ENCODE results near the gene VEGFD.
"Not testable (repeated sequence)": the region's sequence is repeated elsewhere in the genome, so short reads cannot be mapped to it uniquely, and the experiment has no call there.

The VEGFD gene

DNA sequence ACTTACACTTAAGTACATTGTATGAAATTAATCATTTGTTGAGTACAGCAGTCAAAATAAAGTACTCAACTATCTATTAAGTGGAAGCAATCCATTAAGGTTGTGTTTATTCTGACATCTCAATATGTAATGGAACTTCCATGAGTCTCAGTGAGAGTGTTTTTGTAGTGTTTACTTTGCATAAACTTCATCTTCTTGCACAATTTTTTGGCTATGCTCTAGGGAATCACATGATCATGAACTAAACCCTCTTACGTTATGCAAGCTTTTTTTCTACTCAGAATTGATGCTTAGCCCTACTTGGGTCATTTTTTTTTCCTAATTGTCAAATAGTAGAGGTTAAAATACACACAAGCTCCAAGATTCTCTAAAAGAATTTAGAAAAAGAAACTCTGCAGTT lies 27.8 kb downstream of the VEGFD start:
- no peak for DNase-seq

DNA sequence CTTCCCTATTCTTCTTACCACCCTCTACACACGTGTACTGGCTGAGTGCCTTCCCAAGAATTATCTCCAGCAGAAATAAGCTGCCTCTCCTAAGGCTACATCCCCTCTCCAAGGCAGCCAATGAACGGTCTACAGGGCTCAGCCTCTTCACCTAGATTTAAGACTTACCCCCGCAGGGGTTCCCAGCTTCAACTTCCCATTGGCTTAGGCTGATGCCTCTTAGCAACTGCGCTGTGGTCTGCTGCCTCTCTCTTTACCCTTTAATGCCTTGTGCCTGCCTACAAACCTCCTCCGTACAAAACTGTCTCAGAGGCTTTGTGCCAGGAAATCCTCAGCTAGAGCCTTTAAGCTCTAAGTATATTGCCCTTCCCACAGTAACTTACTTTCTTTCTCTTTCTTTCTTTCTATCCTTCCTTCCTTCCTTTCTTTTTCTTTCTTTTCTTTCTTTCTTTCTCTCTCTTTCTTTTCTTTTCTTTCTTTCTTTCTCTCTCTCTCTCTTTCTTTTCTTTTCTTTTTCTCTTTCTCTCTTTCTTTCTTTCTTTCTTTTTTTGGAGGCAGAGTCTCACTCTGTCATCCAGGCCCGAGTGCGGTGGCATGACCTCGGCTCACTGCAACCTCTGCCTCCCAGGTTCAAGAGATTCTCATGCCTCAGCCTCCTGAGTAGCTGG lies 33.8 kb downstream of the VEGFD start:
- no peak for DNase-seq

DNA sequence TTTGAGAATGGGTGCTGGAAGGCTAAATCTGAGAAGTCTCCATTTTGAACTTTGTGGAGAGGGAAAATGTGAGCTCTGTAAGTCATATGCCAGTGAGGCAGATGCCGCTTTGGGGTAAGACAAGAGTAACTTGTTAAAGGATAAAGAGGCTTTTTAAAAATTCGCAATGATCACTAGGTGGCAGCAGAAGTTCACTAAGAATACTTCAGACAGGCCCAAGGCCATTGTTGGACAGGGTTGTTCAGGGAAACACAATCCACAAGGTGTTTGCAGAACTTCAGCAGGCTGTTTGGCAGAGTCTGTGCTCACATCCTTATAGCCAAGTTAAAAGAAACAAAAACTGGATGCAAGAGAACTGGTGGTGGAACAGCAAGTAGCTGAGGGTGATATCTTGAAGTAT lies 35.2 kb downstream of the VEGFD start:
- peak in 1 of 2 donors; percentile 36 for DNase-seq

DNA sequence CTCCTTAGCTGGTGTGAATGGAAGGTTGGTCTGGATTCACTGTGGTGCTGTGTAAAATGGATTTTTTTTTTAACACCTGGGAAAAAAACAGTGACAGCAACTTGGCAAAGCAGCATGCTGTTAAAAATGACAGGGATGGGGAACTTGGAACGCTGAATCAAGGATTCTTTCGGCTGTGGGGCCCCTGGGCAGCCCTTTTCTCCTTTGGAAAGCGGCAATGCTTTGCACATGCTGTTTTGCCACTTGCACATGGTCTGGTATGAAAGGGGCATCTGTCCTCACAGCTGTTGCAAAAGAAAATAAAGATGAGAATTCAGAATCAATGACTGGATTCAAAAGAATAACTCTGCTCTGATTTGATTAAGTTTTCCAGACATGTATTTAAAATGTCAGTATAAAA lies 38.2 kb downstream of the VEGFD start:
- DNase-seq = no peak

DNA sequence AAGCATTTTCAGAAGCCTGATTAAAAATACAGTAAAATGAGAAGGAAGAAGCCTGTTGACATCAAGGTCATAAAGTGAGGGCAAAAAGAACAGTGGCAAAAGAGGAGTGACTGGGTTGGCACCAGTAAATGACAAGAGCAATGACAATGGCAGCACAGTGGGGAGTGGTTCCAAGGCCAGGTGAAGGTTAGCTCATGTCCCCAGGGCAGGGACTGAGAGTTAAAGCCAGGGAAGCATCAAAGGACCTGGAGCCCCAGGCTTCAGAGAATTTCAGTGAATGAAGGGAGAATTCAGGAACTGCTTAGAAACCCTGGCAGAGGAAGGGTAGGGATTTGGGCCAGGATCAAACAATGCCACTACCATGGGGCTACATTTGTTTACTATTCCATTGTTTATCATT lies 40.1 kb downstream of the VEGFD start:
- no peak for DNase-seq

DNA sequence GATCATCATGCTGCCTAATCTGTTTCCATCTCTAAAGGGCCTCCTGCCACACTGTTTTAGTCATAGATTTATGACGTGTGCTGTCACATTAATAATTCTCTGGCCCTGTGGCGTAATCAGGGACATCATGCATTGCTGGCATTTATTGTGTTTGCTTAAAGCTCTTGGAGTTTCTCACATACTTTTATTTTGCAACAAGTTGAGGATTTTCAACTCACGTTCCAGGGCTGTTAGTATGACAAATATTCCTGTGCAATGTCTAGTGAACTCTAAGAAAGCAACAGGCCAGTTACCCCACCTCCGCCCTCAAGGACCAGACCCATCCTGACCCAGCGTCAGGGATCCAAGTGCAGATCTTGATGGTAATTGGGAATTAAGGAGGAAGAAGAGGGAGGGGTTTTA lies 41.1 kb downstream of the VEGFD start:
- no peak for DNase-seq

DNA sequence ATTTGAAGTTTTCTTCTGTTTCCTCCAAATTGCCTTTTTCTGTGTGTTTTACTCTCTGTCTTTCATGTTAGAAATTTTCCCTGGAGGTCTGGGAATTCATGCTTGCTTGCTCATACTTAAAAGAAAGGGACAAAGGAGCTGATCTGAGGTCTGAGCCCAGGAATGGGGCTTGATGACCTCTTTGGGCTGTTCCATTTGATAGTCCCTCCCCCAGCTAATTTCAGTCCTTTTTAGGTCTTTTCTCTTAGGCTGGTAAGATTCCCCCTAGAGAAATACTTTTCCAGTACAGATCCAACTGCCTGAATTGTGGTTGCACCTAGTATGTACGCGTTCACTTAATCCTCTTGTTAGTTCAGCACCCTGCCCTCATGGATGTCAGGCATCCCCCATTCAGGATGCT lies 43.3 kb downstream of the VEGFD start:
- no peak for DNase-seq

DNA sequence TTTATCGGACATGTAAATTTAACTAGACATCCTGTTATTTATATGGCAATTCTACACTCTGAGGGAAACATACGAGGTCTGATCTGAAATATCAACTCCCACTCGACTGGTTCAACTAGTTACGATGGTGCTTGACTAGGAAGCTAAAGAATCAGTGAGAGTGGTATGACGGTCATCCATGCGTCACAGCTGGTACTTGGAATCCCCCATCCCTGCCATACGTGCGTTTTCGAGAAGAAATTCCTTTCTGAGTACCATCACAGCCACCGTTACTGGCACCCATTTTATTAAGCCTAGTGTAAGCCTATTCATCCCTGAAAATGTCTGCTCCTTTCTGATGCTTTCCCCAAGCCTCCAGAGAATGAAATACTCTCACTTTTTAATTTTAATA lies 48.2 kb downstream of the VEGFD start:
- peak; percentile 73 to 79 for DNase-seq

DNA sequence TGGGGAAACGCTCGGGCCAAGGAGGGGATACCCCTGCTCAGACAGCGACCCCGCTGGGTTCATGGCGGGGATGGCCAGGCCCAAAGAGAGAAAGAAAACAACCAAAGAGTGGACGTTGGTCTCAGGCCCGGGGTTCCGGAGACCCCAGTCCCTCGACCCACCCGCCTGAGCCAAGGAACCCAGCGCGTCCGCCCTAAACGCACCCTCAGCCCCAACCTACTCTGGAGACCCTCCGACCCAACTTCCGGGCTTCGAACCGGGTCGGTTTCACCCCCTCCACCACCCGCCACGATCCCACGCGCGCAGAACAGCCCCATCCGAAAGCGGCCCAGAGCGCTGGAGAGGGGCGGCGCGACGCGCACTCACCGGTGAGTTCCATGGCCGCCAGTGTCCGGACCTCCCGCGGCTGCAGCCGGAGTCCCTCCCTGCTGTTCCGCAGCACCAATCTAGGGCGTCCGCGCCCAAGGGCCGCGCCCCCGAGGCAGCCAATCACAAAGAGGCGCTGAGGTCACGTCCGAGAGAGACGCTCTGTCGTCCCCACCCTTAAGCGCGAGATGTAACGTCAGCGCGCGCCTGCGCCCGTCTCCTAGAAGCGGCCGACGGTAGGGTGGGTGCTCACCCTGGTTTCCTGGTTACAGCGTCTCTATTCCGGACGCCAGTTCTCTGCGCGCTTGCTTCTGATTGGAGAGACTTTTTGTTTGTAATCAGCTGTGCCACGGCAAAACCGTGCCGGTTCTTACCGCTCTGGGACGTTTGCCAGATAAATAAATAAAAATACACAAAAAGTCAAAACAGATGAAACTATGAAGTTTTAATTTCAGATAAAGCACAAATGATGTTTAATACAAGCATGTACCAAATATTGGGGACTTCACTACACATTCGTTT lies 48.8 kb downstream of the VEGFD start, which contains the start of gene PIGA:
TSS of gene PIGA (minus strand) at position 389 of the 888 bp plus-strand sequence. CDS start 3,593 bp downstream, outside the sequence.
- peak; percentile 94 to 96 for DNase-seq

DNA sequence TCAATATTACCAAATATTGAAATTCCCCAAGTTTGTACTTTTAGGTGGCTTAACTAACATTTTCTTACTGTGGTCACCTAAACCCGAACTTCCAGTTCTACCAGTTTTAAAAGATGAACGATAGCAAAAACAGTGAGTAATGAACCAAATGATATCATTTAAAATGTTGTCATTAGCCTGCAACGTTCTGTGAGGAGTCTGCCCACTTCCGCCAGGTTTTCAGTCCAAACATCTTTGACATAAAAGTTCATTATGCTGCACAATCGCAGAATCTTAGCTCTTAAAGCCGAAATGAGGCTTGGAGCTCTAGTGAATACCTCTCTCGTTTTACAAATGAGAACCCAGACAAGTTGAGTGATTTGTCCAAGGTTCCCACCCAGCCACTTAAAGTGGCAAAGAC lies 49.7 kb downstream of the VEGFD start:
- DNase-seq = peak; percentile 12 to 56

DNA sequence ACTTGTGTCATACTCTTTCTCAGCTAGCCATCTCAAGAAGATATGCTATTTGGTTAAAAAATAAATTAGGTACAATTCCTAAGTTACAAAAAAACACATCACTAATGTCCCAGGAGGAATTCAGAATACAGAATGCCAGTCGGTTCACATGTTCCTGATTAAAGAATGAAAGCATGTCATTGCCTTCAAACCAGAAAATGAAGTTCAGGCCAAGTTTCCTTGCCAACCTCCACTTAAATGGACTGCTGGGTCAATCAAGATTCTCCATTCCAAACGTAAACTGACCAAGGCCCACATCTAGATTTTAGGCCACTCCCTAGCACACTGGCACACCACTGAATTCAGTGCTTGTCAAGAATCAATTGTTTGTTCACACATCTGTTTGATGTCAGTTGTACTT lies 55.4 kb downstream of the VEGFD start:
- no peak for DNase-seq

DNA sequence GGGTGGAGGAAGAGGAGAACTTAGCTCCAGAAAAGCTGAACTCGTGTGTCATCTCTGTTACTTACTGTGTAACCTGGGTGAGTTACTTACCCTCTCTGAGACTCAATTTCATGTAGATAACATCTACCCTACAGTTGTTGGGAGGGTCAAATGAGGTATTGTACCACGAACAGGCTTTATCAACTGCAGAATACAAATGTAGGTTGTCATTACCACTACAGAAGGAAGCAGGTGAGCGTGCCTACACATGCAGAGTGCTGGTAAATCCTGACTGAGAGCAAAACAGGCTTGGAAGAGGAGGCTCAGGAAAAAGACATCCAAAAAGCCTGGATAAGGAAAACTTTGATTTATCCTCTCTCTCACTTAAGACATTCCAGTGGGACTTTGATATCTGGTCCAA lies 56.1 kb downstream of the VEGFD start:
- no peak for DNase-seq

DNA sequence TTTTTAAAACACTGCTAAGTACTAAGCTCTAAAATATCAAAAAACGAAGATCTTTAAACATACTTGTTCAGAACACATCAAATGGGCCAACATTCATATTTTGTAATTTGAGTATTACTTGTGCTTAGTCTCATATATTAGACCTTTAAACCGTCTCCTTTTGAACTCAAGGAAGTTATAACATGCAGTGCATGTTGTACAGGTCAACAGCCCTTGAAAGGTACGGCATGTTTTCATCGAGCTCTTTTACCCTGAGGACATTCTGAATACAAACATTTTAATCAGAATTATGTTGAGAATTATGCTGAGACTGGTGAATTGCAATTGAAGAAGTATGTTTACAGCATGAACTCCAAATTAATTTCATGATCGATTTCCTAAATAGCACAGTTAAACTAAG lies 61.7 kb downstream of the VEGFD start:
- DNase-seq = no peak

DNA sequence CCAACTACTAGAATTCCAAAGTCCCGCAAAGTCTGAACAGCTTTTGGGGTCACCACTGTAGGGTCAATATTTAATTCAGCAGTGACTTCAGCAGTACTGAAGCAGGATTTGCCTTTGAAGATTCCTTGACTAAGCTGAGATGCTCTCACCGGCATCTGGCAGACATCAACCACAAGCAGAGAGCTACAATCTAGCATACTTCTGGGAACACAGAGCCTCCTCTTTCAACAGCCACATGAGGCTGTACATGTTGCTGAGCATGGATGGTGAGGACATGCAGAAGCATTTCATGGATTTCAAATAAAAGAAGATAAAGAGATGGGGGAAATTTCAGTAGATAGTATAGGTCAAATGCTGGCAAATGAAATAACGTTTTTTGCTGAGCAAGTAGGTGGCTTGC lies 62.1 kb downstream of the VEGFD start:
- DNase-seq = no peak

DNA sequence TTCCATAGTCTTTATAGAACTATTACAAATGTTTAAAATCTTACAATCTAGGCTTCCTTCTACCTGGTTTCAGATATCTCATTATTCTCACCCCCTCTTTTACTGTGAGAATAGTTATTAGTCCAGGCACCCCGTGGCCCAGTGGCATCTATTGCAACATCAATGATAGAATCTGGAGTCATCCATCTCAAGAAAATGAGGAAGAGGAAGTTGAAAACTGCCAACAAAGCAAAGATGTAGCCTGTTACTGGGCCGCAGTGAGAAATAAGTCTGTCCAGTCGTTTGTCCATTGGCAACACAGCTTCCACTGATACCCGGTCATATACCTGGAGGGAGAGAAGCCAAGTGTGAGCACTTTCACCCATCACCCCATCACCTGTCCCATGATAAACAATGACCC lies 62.8 kb downstream of the VEGFD start:
- DNase-seq = peak in 1 of 2 donors; percentile 30

DNA sequence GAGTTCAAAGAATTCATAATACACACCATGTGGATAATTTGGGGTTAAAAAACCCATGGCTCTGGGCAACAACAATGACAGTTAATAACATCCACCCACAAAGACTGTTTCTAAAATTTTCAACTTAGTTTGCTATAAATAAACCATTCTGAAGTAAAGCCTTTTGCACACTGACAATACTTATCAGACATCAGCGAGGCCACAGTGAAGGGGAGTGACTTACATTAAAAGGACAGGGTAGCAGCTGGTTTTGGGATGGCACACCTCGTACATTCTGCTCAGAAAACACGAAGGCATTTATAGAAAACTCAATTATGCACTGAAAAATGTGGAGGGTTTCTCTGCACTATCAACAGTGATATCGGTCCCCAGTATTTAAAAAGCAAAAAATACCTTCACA lies 63.9 kb downstream of the VEGFD start:
- DNase-seq = no peak

DNA sequence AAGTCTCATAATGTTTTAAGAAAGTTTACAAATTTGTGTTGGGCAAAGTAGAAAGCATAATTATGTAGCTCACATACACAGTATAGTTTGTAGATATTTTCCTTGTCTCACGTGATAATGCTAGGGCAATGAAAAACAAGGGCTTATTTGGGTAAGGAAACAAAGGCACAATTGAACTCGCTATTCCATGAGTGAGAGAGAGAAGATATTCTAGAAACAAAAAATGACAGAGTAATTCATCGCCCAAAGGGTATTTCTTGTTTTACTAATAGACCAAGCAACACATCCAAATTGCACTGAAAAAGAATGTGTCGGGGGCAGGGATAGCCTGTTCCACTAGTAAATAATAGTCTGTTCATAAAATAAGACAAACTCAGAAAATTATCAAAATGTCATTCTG lies 65.1 kb downstream of the VEGFD start:
- DNase-seq = no peak

DNA sequence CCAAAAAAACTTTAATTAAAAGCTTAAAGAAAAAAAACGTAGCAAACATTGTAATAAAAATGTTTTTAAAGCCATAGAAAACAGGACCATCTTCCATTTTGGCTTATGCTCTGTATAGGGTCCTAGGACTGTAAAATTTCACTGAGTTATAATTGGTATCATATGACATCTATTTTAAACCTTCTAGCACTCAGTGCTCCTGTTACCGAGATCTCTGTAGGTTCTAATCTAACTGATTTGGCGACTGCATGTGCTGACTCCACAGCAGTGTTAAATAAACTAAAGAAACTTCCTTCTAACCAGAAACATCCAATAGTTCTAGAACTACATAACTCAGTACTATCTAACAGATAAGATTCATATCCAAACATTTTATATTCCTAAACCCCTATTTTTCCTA lies 68.7 kb downstream of the VEGFD start, which contains the start of gene ASB11:
TSS of gene ASB11 (minus strand) at position 132 of the 400 bp plus-strand sequence. CDS start at position 97, 35 bp downstream.
- no peak for DNase-seq

DNA sequence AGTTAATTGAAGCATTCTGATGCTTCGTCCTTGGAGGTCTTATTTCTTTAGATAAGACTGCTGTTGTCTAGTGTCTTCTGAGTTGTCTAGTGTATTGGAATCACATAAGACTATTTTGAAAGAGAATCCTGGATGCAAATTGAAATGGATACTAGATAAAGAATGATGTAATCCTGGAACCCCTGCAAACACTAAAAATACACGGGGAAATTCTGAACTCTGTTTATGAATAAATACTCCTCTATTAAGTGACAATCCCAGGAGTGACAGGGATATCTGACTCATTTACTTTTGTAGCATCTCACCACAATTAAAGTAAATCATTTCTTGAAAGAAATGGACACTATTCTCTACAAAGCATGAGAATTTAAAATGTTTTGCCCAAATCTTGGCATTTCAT lies 69.7 kb downstream of the VEGFD start:
- no peak for DNase-seq

DNA sequence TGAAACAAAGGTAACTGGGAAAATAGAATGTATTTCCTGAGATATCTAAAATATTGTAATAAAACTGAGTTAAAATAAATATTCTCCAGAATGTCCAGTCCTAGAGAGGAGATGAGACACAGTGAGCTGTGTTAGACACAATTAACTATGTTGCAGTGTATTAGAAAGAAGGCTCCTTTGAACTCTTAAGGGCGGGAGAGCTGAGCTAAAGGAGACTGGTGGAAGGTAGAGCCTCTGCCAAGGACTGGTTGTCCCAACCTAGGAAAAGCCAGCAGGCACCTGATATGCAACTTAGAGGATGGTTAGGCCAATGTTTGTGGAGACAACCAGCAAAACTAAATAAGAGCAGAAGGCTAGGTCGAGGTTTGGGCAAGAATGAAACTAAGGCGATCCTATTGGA lies 73.1 kb downstream of the VEGFD start:
- no peak for DNase-seq

DNA sequence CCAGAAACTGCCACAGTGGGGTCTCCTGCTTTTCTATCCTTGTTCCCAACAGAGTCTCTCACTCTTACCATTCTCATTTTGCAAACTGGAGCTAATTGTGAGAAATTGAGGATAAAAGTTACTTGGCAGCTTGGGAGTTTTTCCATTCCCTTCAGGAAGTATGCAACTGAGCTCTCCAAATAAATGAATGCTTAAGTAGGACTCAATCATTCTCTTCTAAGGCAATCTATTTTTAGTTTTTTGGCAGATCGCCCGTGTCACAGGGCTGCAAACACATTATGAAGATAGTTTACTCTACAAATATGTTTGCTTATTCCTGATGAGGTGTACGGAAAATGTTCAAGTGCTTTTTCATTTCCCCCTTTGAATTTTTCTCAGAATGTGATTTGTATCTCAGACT lies 74.1 kb downstream of the VEGFD start:
- DNase-seq = no peak

DNA sequence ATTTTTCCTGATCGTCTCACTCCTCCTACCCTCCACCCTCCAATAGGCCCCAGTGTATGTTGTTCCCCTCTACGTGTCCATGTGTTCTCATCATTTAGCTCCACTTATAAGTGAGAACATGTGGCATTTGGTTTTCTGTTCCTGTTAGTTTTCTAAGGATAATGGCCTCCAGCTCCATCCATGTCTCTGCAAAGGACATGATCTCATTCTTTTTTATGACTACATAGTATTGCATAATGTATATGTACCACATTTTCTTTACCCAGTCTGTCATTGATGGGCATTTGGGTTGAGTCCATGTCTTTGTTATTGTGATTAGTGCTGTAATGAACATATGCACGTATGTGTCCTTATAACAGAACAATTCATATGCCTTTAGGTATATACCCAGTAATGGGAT lies 78.3 kb downstream of the VEGFD start:
- not testable (repeated sequence) for DNase-seq

DNA sequence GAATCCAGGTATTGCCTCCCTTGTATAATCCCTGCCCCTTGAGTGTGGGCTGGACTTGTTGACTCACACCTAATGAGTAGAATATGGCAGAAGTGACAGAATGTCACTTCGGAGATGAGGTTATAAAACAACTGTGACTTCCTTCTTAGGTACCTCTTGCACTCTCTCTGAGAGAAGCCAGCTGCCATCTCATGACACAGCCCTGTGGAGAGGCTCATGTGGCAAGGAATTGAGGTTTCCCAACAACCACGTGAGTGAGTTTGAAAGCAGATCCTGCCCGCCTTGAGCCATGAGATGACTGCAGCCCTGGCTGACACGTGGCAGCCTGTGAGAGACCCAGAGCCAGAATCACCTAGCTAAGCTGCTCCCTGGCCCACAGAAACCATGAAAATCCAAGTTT lies 82.3 kb downstream of the VEGFD start:
- peak in 1 of 2 donors; percentile 60 for DNase-seq

Data from CD4-positive, alpha-beta T cell treated with Interleukin-4 for 1 hour (primary cell).